ENCODE measurements around the gene OTOF. TPM values are rescaled to one million over a fixed set of nuclear protein-coding genes. Genes with fewer than 3 reads are reported as not detected.

Gene OTOF
- total RNA-seq, 1 donor = not detected

- no peak for TF ChIP-seq CTCF (IDR thresholded peaks at IDR 0.05; ENCODE audit: extremely low read depth, low read depth, low read length)
- Histone ChIP-seq H3K36me3 (ENCODE audit: insufficient read depth, low read length) (no peaks in the 10 kb centered on the region), H3K27ac (ENCODE audit: low read depth, low read length) (no peak overlapping the region), H3K4me2 (ENCODE audit: insufficient read depth, low read length) (no peak overlapping the region), H3K79me2 (ENCODE audit: insufficient read depth, low read length) (no peaks in the 10 kb centered on the region), H3K4me3 (ENCODE audit: insufficient read depth, low read length) (no peak overlapping the region), H2AFZ (ENCODE audit: low read length) (no peak overlapping the region), H3K9me3 (ENCODE audit: low read depth, low read length) (no peaks in the 10 kb centered on the region), H3K27me3 (ENCODE audit: insufficient read depth, low read length) (no peaks in the 10 kb centered on the region), H3K4me1 (ENCODE audit: insufficient read depth, low read length) (no peaks in the 10 kb centered on the region), H4K20me1 (ENCODE audit: insufficient read depth, low read length) (no peaks in the 10 kb centered on the region)
- DNase-seq (ENCODE audit: insufficient read length, low spot score, missing footprints) = peak; percentile 76
Observed at GRCh38 chr2:26466662-26467310, 11.1 kb downstream of the OTOF start.

GRCh38 chr2:26465981-26466471 is 11.9 kb downstream of the OTOF start:
- H4K20me1 ChIP-seq (ENCODE audit: insufficient read depth, low read length) = no peaks in the 10 kb centered on the region
- TF ChIP-seq CTCF (IDR thresholded peaks at IDR 0.05; ENCODE audit: extremely low read depth, low read depth, low read length) = no peak

GRCh38 chr2:26465266-26465925 is 12.5 kb downstream of the OTOF start:
- H3K36me3 ChIP-seq (ENCODE audit: insufficient read depth, low read length) = no peaks in the 10 kb centered on the region
- no peak for TF ChIP-seq CTCF (IDR thresholded peaks at IDR 0.05; ENCODE audit: extremely low read depth, low read depth, low read length)
- no peaks in the 10 kb centered on the region for H3K27me3 ChIP-seq (ENCODE audit: insufficient read depth, low read length)
- H3K79me2 ChIP-seq (ENCODE audit: insufficient read depth, low read length) = no peaks in the 10 kb centered on the region
- no peak overlapping the region for H3K27ac ChIP-seq (ENCODE audit: low read depth, low read length)
- no peaks in the 10 kb centered on the region for H4K20me1 ChIP-seq (ENCODE audit: insufficient read depth, low read length)
- DNase-seq (ENCODE audit: insufficient read length, low spot score, missing footprints) = peak; percentile 69
- H3K4me1 ChIP-seq (ENCODE audit: insufficient read depth, low read length) = no peaks in the 10 kb centered on the region
- H3K4me2 ChIP-seq (ENCODE audit: insufficient read depth, low read length) = no peak overlapping the region
- no peaks in the 10 kb centered on the region for H3K9me3 ChIP-seq (ENCODE audit: low read depth, low read length)
- H2AFZ ChIP-seq (ENCODE audit: low read length) = no peak overlapping the region
- H3K4me3 ChIP-seq (ENCODE audit: insufficient read depth, low read length) = no peak overlapping the region

More at GRCh38 chr2:26465981-26466471, 11.9 kb downstream of the OTOF start:
- no peaks in the 10 kb centered on the region for H3K79me2 ChIP-seq (ENCODE audit: insufficient read depth, low read length)
- peak; percentile 81 for DNase-seq (ENCODE audit: insufficient read length, low spot score, missing footprints)
- H3K4me2 ChIP-seq (ENCODE audit: insufficient read depth, low read length) = no peak overlapping the region
- H3K36me3 ChIP-seq (ENCODE audit: insufficient read depth, low read length) = no peaks in the 10 kb centered on the region
- no peaks in the 10 kb centered on the region for H3K9me3 ChIP-seq (ENCODE audit: low read depth, low read length)
- no peak overlapping the region for H3K27ac ChIP-seq (ENCODE audit: low read depth, low read length)
- H3K4me1 ChIP-seq (ENCODE audit: insufficient read depth, low read length) = no peaks in the 10 kb centered on the region
- no peak overlapping the region for H3K4me3 ChIP-seq (ENCODE audit: insufficient read depth, low read length)
- no peak overlapping the region for H2AFZ ChIP-seq (ENCODE audit: low read length)
- no peaks in the 10 kb centered on the region for H3K27me3 ChIP-seq (ENCODE audit: insufficient read depth, low read length)

Measured in osteoblast (primary cell).